Body of pancreas (tissue), 4 donors: ENCODE results near the gene RETNLB.

Experiments
- POLR2A ChIP-seq, 3 donors: fragments of 450-650 bp; IDR thresholded peaks; one replicate each; pipeline ENCODE4 v1.6.1; 2016; ENCODE audit warnings: antibody characterized with exemption in 3 of 3, mild to moderate bottlenecking in 2 of 3
- TF ChIP-seq, protein P1 (sequence below), 7 experiments: fragments of 450-650 bp in 4 of 7; fragments of 200-600 bp in 3 of 7; sonication (generic) in 3 of 7; IDR thresholded peaks; one replicate each; pipeline ENCODE4 v1.5.1; 2016 to 2019; ENCODE audit warnings: antibody characterized with exemption in 7 of 7

DNA sequence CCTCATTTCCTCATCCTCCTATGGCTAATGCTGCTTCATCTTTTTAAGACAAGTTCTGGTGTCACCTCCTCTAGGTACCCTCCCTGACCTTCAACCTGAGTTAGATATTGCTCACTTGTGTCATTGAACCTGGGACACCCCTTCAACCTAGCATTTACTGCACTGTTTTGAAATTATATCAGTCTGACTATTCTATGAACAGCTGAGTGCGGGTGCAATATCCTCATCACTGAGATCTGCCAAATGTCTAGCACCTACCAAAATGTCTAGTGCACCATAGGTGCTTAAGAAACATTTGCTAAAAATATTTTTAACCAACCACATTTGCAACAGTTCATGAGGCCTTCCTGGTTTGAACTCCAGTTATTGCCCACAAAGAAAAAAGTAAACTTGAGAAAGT, 34.5 kb downstream of the RETNLB start:
- TF ChIP-seq, protein P1, sequence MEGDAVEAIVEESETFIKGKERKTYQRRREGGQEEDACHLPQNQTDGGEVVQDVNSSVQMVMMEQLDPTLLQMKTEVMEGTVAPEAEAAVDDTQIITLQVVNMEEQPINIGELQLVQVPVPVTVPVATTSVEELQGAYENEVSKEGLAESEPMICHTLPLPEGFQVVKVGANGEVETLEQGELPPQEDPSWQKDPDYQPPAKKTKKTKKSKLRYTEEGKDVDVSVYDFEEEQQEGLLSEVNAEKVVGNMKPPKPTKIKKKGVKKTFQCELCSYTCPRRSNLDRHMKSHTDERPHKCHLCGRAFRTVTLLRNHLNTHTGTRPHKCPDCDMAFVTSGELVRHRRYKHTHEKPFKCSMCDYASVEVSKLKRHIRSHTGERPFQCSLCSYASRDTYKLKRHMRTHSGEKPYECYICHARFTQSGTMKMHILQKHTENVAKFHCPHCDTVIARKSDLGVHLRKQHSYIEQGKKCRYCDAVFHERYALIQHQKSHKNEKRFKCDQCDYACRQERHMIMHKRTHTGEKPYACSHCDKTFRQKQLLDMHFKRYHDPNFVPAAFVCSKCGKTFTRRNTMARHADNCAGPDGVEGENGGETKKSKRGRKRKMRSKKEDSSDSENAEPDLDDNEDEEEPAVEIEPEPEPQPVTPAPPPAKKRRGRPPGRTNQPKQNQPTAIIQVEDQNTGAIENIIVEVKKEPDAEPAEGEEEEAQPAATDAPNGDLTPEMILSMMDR (IDR thresholded peaks at IDR 0.05), result no peak
- TF ChIP-seq POLR2A (IDR thresholded peaks at IDR 0.05), result no peak
